GM18858 (cell line): ENCODE measurements around the gene CACNA1B.
"Not testable (repeated sequence)": the region's sequence is repeated elsewhere in the genome, so short reads cannot be mapped to it uniquely, and the experiment has no call there.

Source experiments
- ATAC-seq: cut with Tn5 transposase; IDR thresholded peaks from one replicate; pipeline ENCODE4 v1.9.1; 2021; ENCODE audit not compliant: unreplicated experiment

CACNA1B gene

GRCh38 chr9:138111607-138112006 is 234.0 kb downstream of the CACNA1B start:
- no peak for ATAC-seq

GRCh38 chr9:138112090-138112748 is 234.6 kb downstream of the CACNA1B start:
- no peak for ATAC-seq

- no peak for ATAC-seq
Observed at GRCh38 chr9:138112791-138113600, 235.4 kb downstream of the CACNA1B start.

DNA sequence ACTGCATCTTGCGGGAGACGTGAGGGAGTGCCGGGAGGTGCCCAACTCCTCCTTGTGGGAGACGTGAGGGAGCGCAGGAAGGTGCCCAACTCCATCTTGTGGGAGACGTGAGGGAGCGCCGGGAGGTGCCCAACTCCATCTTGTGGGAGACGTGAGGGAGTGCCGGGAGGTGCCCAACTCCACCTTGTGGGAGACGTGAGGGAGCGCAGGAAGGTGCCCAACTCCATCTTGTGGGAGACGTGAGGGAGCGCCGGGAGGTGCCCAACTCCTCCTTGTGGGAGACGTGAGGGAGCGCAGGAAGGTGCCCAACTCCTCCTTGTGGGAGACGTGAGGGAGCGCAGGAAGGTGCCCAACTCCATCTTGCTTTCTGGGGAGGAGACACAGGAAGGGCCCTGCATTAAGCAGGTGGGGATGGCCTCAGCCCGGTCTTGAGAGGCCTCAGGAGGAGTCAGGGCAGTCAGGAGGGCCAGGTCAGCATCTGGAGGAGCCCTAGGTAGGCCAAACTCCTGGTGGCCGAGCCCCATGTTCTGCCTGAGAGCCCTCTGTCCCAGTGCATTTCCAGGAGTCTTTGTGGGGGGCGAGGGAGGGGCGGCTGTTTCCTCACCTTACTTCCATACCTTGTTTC is 236.2 kb downstream of the CACNA1B start:
- not testable (repeated sequence) for ATAC-seq

GRCh38 chr9:138114501-138115245 is 237.1 kb downstream of the CACNA1B start:
- no peak for ATAC-seq

DNA sequence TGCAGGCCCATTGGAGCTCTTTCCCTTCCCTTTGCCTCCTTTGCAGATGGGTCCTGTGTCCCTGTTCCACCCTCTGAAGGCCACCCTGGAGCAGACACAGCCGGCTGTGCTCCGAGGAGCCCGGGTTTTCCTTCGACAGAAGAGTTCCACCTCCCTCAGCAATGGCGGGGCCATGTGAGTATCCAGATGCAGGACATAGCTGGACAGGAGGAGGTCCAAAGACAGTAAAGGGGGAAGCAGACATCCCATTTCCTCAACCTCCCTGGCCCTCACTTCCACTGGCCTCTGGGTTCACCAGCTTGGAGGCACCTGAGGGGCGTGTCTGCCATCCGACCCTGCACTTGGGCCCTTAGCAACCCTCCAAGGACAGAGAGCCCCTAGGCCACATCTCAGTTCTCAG is 237.9 kb downstream of the CACNA1B start:
- no peak for ATAC-seq

DNA sequence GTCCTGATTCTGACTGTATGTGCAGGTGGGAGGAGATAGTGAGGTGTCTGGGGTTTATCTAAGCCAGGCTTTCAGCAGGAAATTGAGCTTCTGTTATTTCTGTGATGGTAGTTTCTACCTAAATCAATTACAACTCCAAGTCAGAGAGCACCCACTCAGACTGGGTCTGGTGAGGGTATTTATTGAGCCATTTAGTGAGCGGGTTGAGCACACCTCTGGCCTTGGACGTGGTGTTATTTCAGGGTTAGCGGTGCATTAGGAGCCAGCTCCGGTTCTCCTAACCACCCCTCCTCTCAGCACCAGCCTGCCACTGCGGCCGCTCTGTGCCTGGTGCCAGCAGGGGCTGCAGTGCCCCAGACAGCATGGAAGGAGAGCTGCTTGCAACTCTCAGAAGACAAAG is 238.9 kb downstream of the CACNA1B start:
- ATAC-seq, result no peak

- ATAC-seq, result no peak
Observed at GRCh38 chr9:138117101-138117750, 239.6 kb downstream of the CACNA1B start.

GRCh38 chr9:138117836-138118235 is 240.3 kb downstream of the CACNA1B start:
- ATAC-seq, result no peak

GRCh38 chr9:138118601-138119071 is 241.1 kb downstream of the CACNA1B start:
- no peak for ATAC-seq

GRCh38 chr9:138119202-138120027 is 241.8 kb downstream of the CACNA1B start:
- ATAC-seq, result no peak

DNA sequence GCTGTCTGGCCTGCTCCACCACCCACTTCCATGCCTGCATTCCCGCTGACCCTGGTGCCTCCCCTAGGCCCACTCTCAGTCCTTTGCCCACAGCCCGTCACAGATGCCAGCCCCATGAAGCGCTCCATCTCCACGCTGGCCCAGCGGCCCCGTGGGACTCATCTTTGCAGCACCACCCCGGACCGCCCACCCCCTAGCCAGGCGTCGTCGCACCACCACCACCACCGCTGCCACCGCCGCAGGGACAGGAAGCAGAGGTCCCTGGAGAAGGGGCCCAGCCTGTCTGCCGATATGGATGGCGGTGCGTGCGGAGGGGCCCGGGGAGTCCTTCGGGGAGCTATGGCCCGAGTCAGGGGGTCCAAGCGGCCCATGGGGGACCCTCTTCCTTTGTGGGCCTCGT is 242.5 kb downstream of the CACNA1B start:
- ATAC-seq, result no peak

- no peak for ATAC-seq
Observed at GRCh38 chr9:138120511-138121437, 243.2 kb downstream of the CACNA1B start.

DNA sequence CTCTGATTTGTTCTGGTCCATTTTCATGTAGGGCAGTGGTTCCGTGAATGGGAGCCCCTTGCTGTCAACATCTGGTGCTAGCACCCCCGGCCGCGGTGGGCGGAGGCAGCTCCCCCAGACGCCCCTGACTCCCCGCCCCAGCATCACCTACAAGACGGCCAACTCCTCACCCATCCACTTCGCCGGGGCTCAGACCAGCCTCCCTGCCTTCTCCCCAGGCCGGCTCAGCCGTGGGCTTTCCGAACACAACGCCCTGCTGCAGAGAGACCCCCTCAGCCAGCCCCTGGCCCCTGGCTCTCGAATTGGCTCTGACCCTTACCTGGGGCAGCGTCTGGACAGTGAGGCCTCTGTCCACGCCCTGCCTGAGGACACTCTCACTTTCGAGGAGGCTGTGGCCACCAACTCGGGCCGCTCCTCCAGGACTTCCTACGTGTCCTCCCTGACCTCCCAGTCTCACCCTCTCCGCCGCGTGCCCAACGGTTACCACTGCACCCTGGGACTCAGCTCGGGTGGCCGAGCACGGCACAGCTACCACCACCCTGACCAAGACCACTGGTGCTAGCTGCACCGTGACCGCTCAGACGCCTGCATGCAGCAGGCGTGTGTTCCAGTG is 244.0 kb downstream of the CACNA1B start:
- ATAC-seq, result no peak

DNA sequence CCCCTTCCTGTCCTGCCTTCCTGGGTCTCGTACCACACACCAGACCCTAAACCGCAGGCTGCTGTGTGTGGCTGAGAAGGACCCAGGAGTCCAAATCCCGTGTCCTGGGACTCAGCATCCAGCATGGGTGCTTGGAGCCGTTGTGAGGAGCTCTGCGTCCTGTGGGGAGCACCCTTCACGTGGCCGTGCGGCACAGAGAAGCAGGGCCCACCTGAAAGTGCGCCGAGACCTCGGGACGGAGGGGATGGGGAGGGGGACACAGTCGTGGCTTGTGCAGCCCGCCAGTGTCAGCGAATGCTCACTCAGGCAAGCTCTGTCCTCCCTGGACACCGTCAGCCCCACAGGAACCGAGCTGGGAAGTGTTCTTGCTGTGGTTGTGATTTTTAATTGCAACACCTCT is 244.6 kb downstream of the CACNA1B start:
- no peak for ATAC-seq

GRCh38 chr9:138122676-138123075 is 245.1 kb downstream of the CACNA1B start:
- ATAC-seq, result no peak

GRCh38 chr9:138123086-138123485 is 245.5 kb downstream of the CACNA1B start:
- no peak for ATAC-seq
